ENCODE results near the gene ATP1A2.
"Not testable (repeated sequence)": the region's sequence is repeated elsewhere in the genome, so short reads cannot be mapped to it uniquely, and the experiment has no call there.

The ATP1A2 gene

GRCh38 chr1:160123726-160124125 lies 8.2 kb downstream of the ATP1A2 start:
- no peak for DNase-seq (ENCODE audit: low read depth in 1 of 2, low spot score in 1 of 2)

GRCh38 chr1:160124705-160125478 lies 9.3 kb downstream of the ATP1A2 start:
- DNase-seq (ENCODE audit: low read depth in 1 of 2, low spot score in 1 of 2) = no peak

GRCh38 chr1:160125746-160126145 lies 10.2 kb downstream of the ATP1A2 start:
- no peak for DNase-seq (ENCODE audit: low read depth in 1 of 2, low spot score in 1 of 2)

- not testable (repeated sequence) for DNase-seq (ENCODE audit: low read depth in 1 of 2, low spot score in 1 of 2)
These were observed 10.8 kb downstream of the ATP1A2 start for GRCh38 chr1:160126342-160126741.

GRCh38 chr1:160127381-160127780 lies 11.8 kb downstream of the ATP1A2 start:
- DNase-seq (ENCODE audit: low read depth in 1 of 2, low spot score in 1 of 2) = no peak

- DNase-seq (ENCODE audit: low read depth in 1 of 2, low spot score in 1 of 2) = no peak
These were observed 12.4 kb downstream of the ATP1A2 start for GRCh38 chr1:160127865-160128523.

- no peak for DNase-seq (ENCODE audit: low read depth in 1 of 2, low spot score in 1 of 2)
These were observed 13.1 kb downstream of the ATP1A2 start for GRCh38 chr1:160128636-160129035.

- DNase-seq (ENCODE audit: low read depth in 1 of 2, low spot score in 1 of 2) = no peak
These were observed 13.5 kb downstream of the ATP1A2 start for GRCh38 chr1:160129046-160129445.

- no peak for DNase-seq (ENCODE audit: low read depth in 1 of 2, low spot score in 1 of 2)
These were observed 14.0 kb downstream of the ATP1A2 start for GRCh38 chr1:160129558-160129957.

- DNase-seq (ENCODE audit: low read depth in 1 of 2, low spot score in 1 of 2) = no peak
These were observed 14.4 kb downstream of the ATP1A2 start for GRCh38 chr1:160129966-160130365.

GRCh38 chr1:160130486-160130885 lies 14.9 kb downstream of the ATP1A2 start:
- DNase-seq (ENCODE audit: low read depth in 1 of 2, low spot score in 1 of 2) = no peak

GRCh38 chr1:160130939-160131338 lies 15.4 kb downstream of the ATP1A2 start:
- DNase-seq (ENCODE audit: low read depth in 1 of 2, low spot score in 1 of 2) = no peak

- no peak for DNase-seq (ENCODE audit: low read depth in 1 of 2, low spot score in 1 of 2)
These were observed 16.4 kb downstream of the ATP1A2 start for GRCh38 chr1:160131803-160132565.

- DNase-seq (ENCODE audit: low read depth in 1 of 2, low spot score in 1 of 2) = no peak
These were observed 18.6 kb downstream of the ATP1A2 start for GRCh38 chr1:160133990-160134770.

GRCh38 chr1:160134791-160135572 lies 19.4 kb downstream of the ATP1A2 start:
- no peak for DNase-seq (ENCODE audit: low read depth in 1 of 2, low spot score in 1 of 2)

- no peak for DNase-seq (ENCODE audit: low read depth in 1 of 2, low spot score in 1 of 2)
These were observed 20.8 kb downstream of the ATP1A2 start for GRCh38 chr1:160136121-160136925.

GRCh38 chr1:160136926-160137200 lies 21.3 kb downstream of the ATP1A2 start:
- no peak for DNase-seq (ENCODE audit: low read depth in 1 of 2, low spot score in 1 of 2)

GRCh38 chr1:160137216-160137862 lies 21.8 kb downstream of the ATP1A2 start:
- no peak for DNase-seq (ENCODE audit: low read depth in 1 of 2, low spot score in 1 of 2)

GRCh38 chr1:160139840-160140239 lies 24.3 kb downstream of the ATP1A2 start:
- DNase-seq (ENCODE audit: low read depth in 1 of 2, low spot score in 1 of 2) = no peak

All from activated T-helper 1 cell treated with anti-CD3 and anti-CD28 coated beads, Interleukin-2, amount 50 U/mL, for 16 hours (primary cell).